Measurements from ENCODE around the gene C1QTNF4. TPM values are rescaled to one million over a fixed set of nuclear protein-coding genes. Genes with fewer than 3 reads are reported as not detected.
A peak's percentile ranks its signal among the peaks of the same experiment; 100 is the strongest.

C1QTNF4 gene
- total and polyA plus RNA-seq, 2 of the 4 experiments (the other 2 are of a cell fraction) = 0.12 TPM; not detected in 1

DNA sequence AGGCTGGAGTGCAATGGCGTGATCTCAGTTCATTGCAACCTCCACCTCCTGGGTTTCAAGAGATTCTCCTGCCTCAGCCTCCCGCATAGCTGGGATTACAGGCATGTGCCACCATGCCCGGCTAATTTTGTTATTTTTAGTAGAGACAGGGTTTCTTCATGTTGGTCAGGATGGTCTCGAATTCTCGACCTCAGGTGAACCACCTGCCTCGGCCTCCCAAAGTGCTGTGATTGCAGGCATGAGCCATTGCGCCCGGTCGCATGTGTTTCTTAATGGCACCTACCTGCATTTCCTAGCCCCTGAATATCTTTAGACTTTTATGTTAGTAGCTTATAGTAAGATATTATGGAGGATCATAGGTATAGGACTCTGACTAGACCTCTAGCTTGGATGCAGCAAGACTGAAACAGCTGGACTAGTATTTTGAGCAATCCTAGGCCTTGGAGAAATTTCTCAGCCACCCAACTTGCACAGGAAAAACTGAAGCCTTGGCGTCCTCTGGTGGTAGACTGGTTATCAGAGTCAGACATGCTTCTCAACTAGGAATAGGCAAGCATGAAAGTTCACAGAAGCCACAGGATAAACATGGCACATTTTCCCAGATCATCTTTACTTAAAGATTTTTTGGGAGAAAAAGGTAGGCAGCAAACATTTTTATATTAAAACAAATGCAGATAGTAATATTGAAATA, 22.7 kb upstream of the C1QTNF4 start:
- Histone ChIP-seq H2BK20ac (ENCODE audit: low read depth, low read length) (no peak overlapping the region), H2AK9ac (replicated peaks; ENCODE audit: low read depth, low read length, poor library complexity) (no peak overlapping the region), H3K79me1 (ENCODE audit: low read depth in 1 of 2, low read length in 2 of 2) (peaks cover 0 to 6% of the 10 kb centered on the region in 2 experiments; a peak in 1 of 4 replicates), H3K56ac (ENCODE audit: extremely low read depth, insufficient read depth, low read length) (no peak overlapping the region), H2AK5ac (ENCODE audit: low read depth, low read length) (no peak overlapping the region), H3K36me3 (ENCODE audit: control insufficient read depth, insufficient read depth, low read length) (peaks cover 7% of the 10 kb centered on the region), H3K4me3 (ENCODE audit: insufficient read depth, low read depth, low read length) (no peak overlapping the region), H3K9me3 (ENCODE audit: control insufficient read depth, insufficient read depth, low read length) (no peaks in the 10 kb centered on the region), H4K8ac (ENCODE audit: low read depth in 2 of 2, low read length in 2 of 2) (no peak overlapping the region), H3K18ac (ENCODE audit: low read depth, low read length) (no peak overlapping the region), H4K91ac (ENCODE audit: insufficient read depth, low read depth, low read length) (no peak overlapping the region), H3K9ac (ENCODE audit: low read depth, low read length) (no peak overlapping the region), H3K4me2 (ENCODE audit: low read depth, low read length) (peak overlapping the region; percentile 54; the same call in 1 of the 2 replicates), H3K27ac (ENCODE audit: insufficient read depth, low read length) (no peak overlapping the region), H2BK120ac (ENCODE audit: low read depth, low read length) (no peak overlapping the region), H4K20me1 (ENCODE audit: insufficient read depth, low read length) (peaks cover 9% of the 10 kb centered on the region), H3K4me1 (ENCODE audit: control insufficient read depth, insufficient read depth, low read length) (peaks cover 4% of the 10 kb centered on the region), H2AFZ (replicated peaks; ENCODE audit: low read length, poor library complexity) (no peak overlapping the region), H2BK5ac (ENCODE audit: low read depth, low read length, poor library complexity, severe bottlenecking) (peak overlapping the region; percentile 36), H3K23ac (ENCODE audit: low read depth, low read length) (no peak overlapping the region), H3K4ac (ENCODE audit: low read depth, low read length) (no peak overlapping the region), H2BK15ac (ENCODE audit: low read depth, low read length) (no peak overlapping the region), H3K27me3 (ENCODE audit: control insufficient read depth, insufficient read depth, low read length) (no peaks in the 10 kb centered on the region), H3K14ac (replicated peaks; ENCODE audit: low read depth, low read length) (no peak overlapping the region), H3K9me1 (ENCODE audit: insufficient read depth, low read length) (no peaks in the 10 kb centered on the region), H4K5ac (ENCODE audit: low read depth, low read length) (no peak overlapping the region)
- WGBS, 2 experiments (ENCODE audit: extremely low coverage in 2 of 2, insufficient read length in 1 of 2) = 100% methylated on average over 4 of the region's 10 CpGs; no CpG with 5 or more reads in 1 of the 2 experiments
- ChIA-PET POLR2A (ENCODE audit: unreplicated experiment) (interaction anchor here (0.7 kb wide), 1 partner anchor 88 kb away, joined by 3 read pairs; no protein-coding TSS in a partner anchor), CTCF (interaction anchor here (0.6 to 1.6 kb wide), 8 partner anchors 10 to 243 kb away, joined by 3 to 9 read pairs (median 4); partner anchors contain the start of genes KBTBD4 and NDUFS3)
- ATAC-seq (ENCODE audit: low read depth) = peak; percentile 96
- in situ Hi-C loops (cut with MboI; ENCODE audit: low sequenced_read_pairs) = loop anchor here (10.0 kb wide), 1 partner anchor 132 kb away; no protein-coding TSS in a partner anchor
- intact Hi-C loops (cut with micrococcal nuclease) = loop anchor here (1.0 to 5.0 kb wide), 4 partner anchors 38 to 243 kb away; partner anchors contain the start of genes NDUFS3 and SLC39A13
- dilution Hi-C loops (cut with HindIII; ENCODE audit: low sequenced_read_pairs, unreplicated experiment) = no loop called here
- TF ChIP-seq MAFK (IDR thresholded peaks at IDR 0.05; ENCODE audit: low read depth, low read length) (no peak), CEBPB (IDR thresholded peaks at IDR 0.05; ENCODE audit: low read depth, low read length) (peak; percentile 43; the same call in 1 of the 2 replicates), RAD21 (IDR thresholded peaks at IDR 0.05; ENCODE audit: low read length) (peak; percentile 96), POLR2A (IDR thresholded peaks at IDR 0.05; ENCODE audit: low read depth, low read length) (0 out of 2 replicates have a peak, but pooled peaks have one; percentile 39), SMC3 (IDR thresholded peaks at IDR 0.05; ENCODE audit: low read depth, low read length) (peak; percentile 93)
- TF ChIP-seq, protein P1, sequence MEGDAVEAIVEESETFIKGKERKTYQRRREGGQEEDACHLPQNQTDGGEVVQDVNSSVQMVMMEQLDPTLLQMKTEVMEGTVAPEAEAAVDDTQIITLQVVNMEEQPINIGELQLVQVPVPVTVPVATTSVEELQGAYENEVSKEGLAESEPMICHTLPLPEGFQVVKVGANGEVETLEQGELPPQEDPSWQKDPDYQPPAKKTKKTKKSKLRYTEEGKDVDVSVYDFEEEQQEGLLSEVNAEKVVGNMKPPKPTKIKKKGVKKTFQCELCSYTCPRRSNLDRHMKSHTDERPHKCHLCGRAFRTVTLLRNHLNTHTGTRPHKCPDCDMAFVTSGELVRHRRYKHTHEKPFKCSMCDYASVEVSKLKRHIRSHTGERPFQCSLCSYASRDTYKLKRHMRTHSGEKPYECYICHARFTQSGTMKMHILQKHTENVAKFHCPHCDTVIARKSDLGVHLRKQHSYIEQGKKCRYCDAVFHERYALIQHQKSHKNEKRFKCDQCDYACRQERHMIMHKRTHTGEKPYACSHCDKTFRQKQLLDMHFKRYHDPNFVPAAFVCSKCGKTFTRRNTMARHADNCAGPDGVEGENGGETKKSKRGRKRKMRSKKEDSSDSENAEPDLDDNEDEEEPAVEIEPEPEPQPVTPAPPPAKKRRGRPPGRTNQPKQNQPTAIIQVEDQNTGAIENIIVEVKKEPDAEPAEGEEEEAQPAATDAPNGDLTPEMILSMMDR (conservative IDR thresholded peaks at IDR 0.05; ENCODE audit: low read depth, low read length) = peak; percentile 96
- peak; percentile 85 for DNase-seq
- BruUV-seq (replicated peaks) = no TSS peak
